CD4-positive, alpha-beta T cell treated with Interleukin-1 beta for 1 hour (primary cell): ENCODE results near the gene TBC1D25.
"Not testable (repeated sequence)": the region's sequence is repeated elsewhere in the genome, so short reads cannot be mapped to it uniquely, and the experiment has no call there.

Experiments
- DNase-seq, 2 donors: peaks; one replicate each; pipeline ENCODE4 v3.0.0-alpha.2; 2020 to 2022

TBC1D25 gene

GRCh38 chrX:48516987-48517386 is 22.5 kb upstream of the TBC1D25 start:
- DNase-seq, result no peak

- not testable (repeated sequence) for DNase-seq
Observed at GRCh38 chrX:48519481-48519880, 20.0 kb upstream of the TBC1D25 start.

- DNase-seq, result peak; percentile 12 to 41
Observed at GRCh38 chrX:48520455-48520854, 19.1 kb upstream of the TBC1D25 start.

GRCh38 chrX:48520976-48521352 is 18.6 kb upstream of the TBC1D25 start:
- no peak for DNase-seq

GRCh38 chrX:48521353-48522243 is 17.9 kb upstream of the TBC1D25 start, which contains the start of gene EBP:
Gene EBP (plus strand): TSS chrX:48521808. CDS start chrX:48523772, 1,964 bp downstream.
- DNase-seq, result peak; percentile 95 to 96

- no peak for DNase-seq
Observed at GRCh38 chrX:48522291-48522690, 17.2 kb upstream of the TBC1D25 start.

GRCh38 chrX:48523682-48524081 is 15.8 kb upstream of the TBC1D25 start:
- no peak for DNase-seq

- DNase-seq, result not testable (repeated sequence)
Observed at GRCh38 chrX:48525853-48526252, 13.7 kb upstream of the TBC1D25 start.

- DNase-seq, result no peak
Observed at GRCh38 chrX:48530736-48531135, 8.8 kb upstream of the TBC1D25 start.

GRCh38 chrX:48531358-48531959 is 8.1 kb upstream of the TBC1D25 start:
- peak in 1 of 2 donors; percentile 39 for DNase-seq

- DNase-seq, result no peak
Observed at GRCh38 chrX:48532161-48532560, 7.4 kb upstream of the TBC1D25 start.

- DNase-seq, result no peak
Observed at GRCh38 chrX:48533165-48533564, 6.3 kb upstream of the TBC1D25 start.

- DNase-seq, result no peak
Observed at GRCh38 chrX:48538641-48539344, 721 bp upstream of the TBC1D25 start.

GRCh38 chrX:48540028-48540375 is 488 bp downstream of the TBC1D25 start:
- peak; percentile 69 to 76 for DNase-seq

GRCh38 chrX:48540480-48540879 is 966 bp downstream of the TBC1D25 start:
- DNase-seq, result peak in 1 of 2 donors; percentile 21

GRCh38 chrX:48541140-48541814 is 1.8 kb downstream of the TBC1D25 start:
- DNase-seq, result no peak

- DNase-seq, result no peak
Observed at GRCh38 chrX:48548871-48549270, 9.4 kb downstream of the TBC1D25 start.

GRCh38 chrX:48555731-48556325 is 16.3 kb downstream of the TBC1D25 start:
- DNase-seq, result not testable (repeated sequence)

GRCh38 chrX:48558271-48558670 is 18.8 kb downstream of the TBC1D25 start:
- no peak for DNase-seq

- DNase-seq, result no peak
Observed at GRCh38 chrX:48559636-48560035, 20.1 kb downstream of the TBC1D25 start.

- no peak for DNase-seq
Observed at GRCh38 chrX:48560056-48560455, 20.5 kb downstream of the TBC1D25 start.

GRCh38 chrX:48560681-48561080 is 21.2 kb downstream of the TBC1D25 start:
- DNase-seq, result no peak

- DNase-seq, result no peak
Observed at GRCh38 chrX:48569958-48570357, 30.4 kb downstream of the TBC1D25 start.
